ENCODE measurements around the gene NRXN3.
A peak's percentile ranks its signal among the peaks of the same experiment; 100 is the strongest.

The NRXN3 gene

GRCh38 chr14:79274641-79275291, 1104.6 kb downstream of the NRXN3 start:
- DNase-seq, result no peak

- DNase-seq, result no peak
These were observed 1105.1 kb downstream of the NRXN3 start for GRCh38 chr14:79275292-79275655.

GRCh38 chr14:79278286-79278797, 1108.2 kb downstream of the NRXN3 start:
- DNase-seq, result no peak

- peak; percentile 95 for DNase-seq
These were observed 1108.8 kb downstream of the NRXN3 start for GRCh38 chr14:79278798-79279644.

- peak; percentile 30 for DNase-seq
These were observed 1109.7 kb downstream of the NRXN3 start for GRCh38 chr14:79279645-79280597.

GRCh38 chr14:79281244-79282152, 1111.3 kb downstream of the NRXN3 start:
- peak; percentile 25 for DNase-seq

GRCh38 chr14:79284621-79285020, 1114.4 kb downstream of the NRXN3 start:
- no peak for DNase-seq

GRCh38 chr14:79285263-79285662, 1115.1 kb downstream of the NRXN3 start:
- DNase-seq, result no peak

GRCh38 chr14:79287976-79288375, 1117.8 kb downstream of the NRXN3 start:
- DNase-seq, result no peak

- no peak for DNase-seq
These were observed 1123.5 kb downstream of the NRXN3 start for GRCh38 chr14:79293482-79294177.

GRCh38 chr14:79294499-79294898, 1124.3 kb downstream of the NRXN3 start:
- DNase-seq, result no peak

- no peak for DNase-seq
These were observed 1125.2 kb downstream of the NRXN3 start for GRCh38 chr14:79295385-79295784.

- DNase-seq, result no peak
These were observed 1128.2 kb downstream of the NRXN3 start for GRCh38 chr14:79298373-79298772.

GRCh38 chr14:79299162-79299561, 1129.0 kb downstream of the NRXN3 start:
- no peak for DNase-seq

GRCh38 chr14:79304279-79304678, 1134.1 kb downstream of the NRXN3 start:
- DNase-seq, result no peak

GRCh38 chr14:79306546-79306945, 1136.4 kb downstream of the NRXN3 start:
- DNase-seq, result no peak

GRCh38 chr14:79318371-79318770, 1148.2 kb downstream of the NRXN3 start:
- DNase-seq, result no peak

GRCh38 chr14:79320561-79320960, 1150.4 kb downstream of the NRXN3 start:
- DNase-seq, result no peak

GRCh38 chr14:79321070-79321469, 1150.9 kb downstream of the NRXN3 start:
- DNase-seq, result no peak

GRCh38 chr14:79325071-79325470, 1154.9 kb downstream of the NRXN3 start:
- DNase-seq, result peak; percentile 11

GRCh38 chr14:79325557-79325956, 1155.4 kb downstream of the NRXN3 start:
- DNase-seq, result no peak

All from NCI-H1105 (cell line).